WTC11 (cell line): ENCODE results near the gene ZNF526. TPM values are rescaled to one million over a fixed set of nuclear protein-coding genes. Genes with fewer than 3 reads are reported as not detected.

Experiments used
- ATAC-seq: fragments of 200-7000 bp; cut with Tn5 transposase; 2 replicates; pipeline ENCODE4 v1.10.0; 2021; ENCODE audit warnings: mild to moderate bottlenecking, moderate library complexity
- CTCF ChIA-PET: fragments of 300-600 bp; sonication (Branson Sonifier 250); formaldehyde crosslinking; loops from one replicate; lab custom pipeline; 2021; ENCODE audit warnings: antibody characterized with exemption; lab: Charles Lee
- POLR2A ChIA-PET: fragments of 350-600 bp; sonication (Branson Sonifier 250); formaldehyde crosslinking; loops from one replicate; lab custom pipeline; 2021; ENCODE audit warnings: antibody characterized with exemption; lab: Charles Lee
- DNase-seq: peaks from one replicate; pipeline ENCODE4 v3.0.0; 2021; ENCODE audit warnings: low spot score
- H3K27ac Mint-ChIP-seq: 2 replicates; pipeline ENCODE4 v1.8.0; 2021; ENCODE audit warnings: mixed read lengths
- H3K27me3 Mint-ChIP-seq: 2 replicates; pipeline ENCODE4 v1.8.0; 2021; ENCODE audit warnings: low read depth, mild to moderate bottlenecking, moderate library complexity, mixed read lengths
- H3K36me3 Mint-ChIP-seq: 2 replicates; pipeline ENCODE4 v1.8.0; 2021; ENCODE audit warnings: mixed read lengths
- H3K4me1 Mint-ChIP-seq: 2 replicates; pipeline ENCODE4 v1.8.0; 2022; ENCODE audit warnings: mixed read lengths
- H3K4me3 Mint-ChIP-seq: 2 replicates; pipeline ENCODE4 v1.8.0; 2021; ENCODE audit warnings: mild to moderate bottlenecking, moderate library complexity, mixed read lengths
- H3K9me3 Mint-ChIP-seq: 2 replicates; pipeline ENCODE4 v1.8.0; 2021; ENCODE audit warnings: mixed read lengths
- JAZF1 ChIP-seq: fragments of 250-450 bp; sonication (Bioruptor Pico); IDR thresholded peaks from 2 replicates; pipeline ENCODE4 v1.9.0; 2021; ENCODE audit warnings: moderate library complexity, mild to moderate bottlenecking, inconsistent platforms
- KAT7 ChIP-seq: sonication (generic); formaldehyde crosslinking; IDR thresholded peaks from 2 replicates; pipeline ENCODE4 v1.8.1; 2023; ENCODE audit warnings: missing genetic modification reagents, mild to moderate bottlenecking, borderline replicate concordance
- RORB ChIP-seq: fragments of 250-450 bp; sonication (Bioruptor Pico); IDR thresholded peaks from 2 replicates; pipeline ENCODE4 v1.9.0; 2021; ENCODE audit warnings: mild to moderate bottlenecking
- TCF7 ChIP-seq: sonication (generic); formaldehyde crosslinking; IDR thresholded peaks from 2 replicates; pipeline ENCODE4 v1.8.0; 2022; ENCODE audit warnings: mild to moderate bottlenecking, low read depth, missing genetic modification reagents, moderate library complexity
- ZNF121 ChIP-seq: sonication (generic); formaldehyde crosslinking; IDR thresholded peaks from 2 replicates; pipeline ENCODE4 v1.8.0; 2023; ENCODE audit warnings: missing genetic modification reagents
- ZNF138 ChIP-seq: sonication (generic); formaldehyde crosslinking; conservative IDR thresholded peaks from 2 replicates; pipeline ENCODE4 v1.8.1; 2022; ENCODE audit warnings: mild to moderate bottlenecking, moderate library complexity, missing genetic modification reagents
- ZNF317 ChIP-seq: sonication (generic); formaldehyde crosslinking; IDR thresholded peaks from 2 replicates; pipeline ENCODE4 v1.8.1; 2023; ENCODE audit warnings: low read depth, mild to moderate bottlenecking, moderate library complexity, missing genetic modification reagents, borderline replicate concordance
- ZNF423 ChIP-seq: fragments of 250-450 bp; sonication (Bioruptor Pico); IDR thresholded peaks from 2 replicates; pipeline ENCODE4 v2.1.2; 2022; ENCODE audit warnings: mild to moderate bottlenecking, moderate library complexity
- total RNA-seq: library from RNA; stranded (reverse); gene quantifications from 3 replicates; pipeline ENCODE4 v1.2.3, GENCODE V29; 2021
- TF ChIP-seq, protein P1 (sequence below): fragments of 250-450 bp; sonication (Bioruptor Pico); IDR thresholded peaks from 2 replicates; pipeline ENCODE4 v1.9.0; 2021; ENCODE audit warnings: mild to moderate bottlenecking
- TF ChIP-seq, protein P2 (sequence below): sonication (generic); formaldehyde crosslinking; IDR thresholded peaks from 2 replicates; pipeline ENCODE4 v1.8.0; 2022; ENCODE audit warnings: mild to moderate bottlenecking, missing genetic modification reagents
- TF ChIP-seq, protein P3 (sequence below): sonication (generic); formaldehyde crosslinking; IDR thresholded peaks from 2 replicates; pipeline ENCODE4 v1.8.1; 2022; ENCODE audit warnings: mild to moderate bottlenecking, moderate library complexity, missing genetic modification reagents
- TF ChIP-seq, protein P4 (sequence below): sonication (generic); formaldehyde crosslinking; IDR thresholded peaks from 2 replicates; pipeline ENCODE4 v1.8.1; 2022; ENCODE audit warnings: low read depth, missing genetic modification reagents, borderline replicate concordance
- TF ChIP-seq, protein P5 (sequence below): fragments of 250-450 bp; sonication (Bioruptor Pico); conservative IDR thresholded peaks from 2 replicates; pipeline ENCODE4 v1.9.0; 2021; ENCODE audit warnings: mild to moderate bottlenecking
- TF ChIP-seq, protein P6 (sequence below): sonication (generic); formaldehyde crosslinking; IDR thresholded peaks from 2 replicates; pipeline ENCODE4 v1.8.0; 2022; ENCODE audit warnings: mild to moderate bottlenecking, missing genetic modification reagents
- TF ChIP-seq, protein P7 (sequence below): sonication (generic); formaldehyde crosslinking; IDR thresholded peaks from 2 replicates; pipeline ENCODE4 v1.8.1; 2023; ENCODE audit warnings: mild to moderate bottlenecking, missing genetic modification reagents, borderline replicate concordance
- TF ChIP-seq, protein P8 (sequence below): sonication (generic); formaldehyde crosslinking; IDR thresholded peaks from 2 replicates; pipeline ENCODE4 v1.8.1; 2022; ENCODE audit warnings: missing genetic modification reagents, borderline replicate concordance

ZNF526 gene
- total RNA-seq, 1 experiment from 2014 or later = 18.3 TPM

DNA sequence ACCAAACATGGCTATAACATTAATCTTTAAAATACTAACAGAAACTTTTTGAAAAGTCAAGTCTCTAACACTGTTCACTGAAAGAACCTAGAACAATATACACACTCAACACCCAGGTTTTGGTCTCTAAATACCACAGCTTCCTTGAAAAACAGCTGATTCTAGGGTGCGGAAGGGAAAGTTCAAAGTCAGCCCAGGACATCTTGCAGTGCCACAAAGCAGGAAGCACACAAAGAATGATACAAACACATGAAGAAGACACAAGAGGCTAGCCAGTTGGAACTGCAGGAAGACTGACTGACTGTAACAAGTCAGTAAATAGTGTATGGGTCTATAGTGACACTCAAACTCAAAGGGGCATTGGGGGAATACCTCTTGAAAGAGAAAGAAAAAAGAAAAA is 7.2 kb upstream of the ZNF526 start (continued):
- TF ChIP-seq, protein P1, sequence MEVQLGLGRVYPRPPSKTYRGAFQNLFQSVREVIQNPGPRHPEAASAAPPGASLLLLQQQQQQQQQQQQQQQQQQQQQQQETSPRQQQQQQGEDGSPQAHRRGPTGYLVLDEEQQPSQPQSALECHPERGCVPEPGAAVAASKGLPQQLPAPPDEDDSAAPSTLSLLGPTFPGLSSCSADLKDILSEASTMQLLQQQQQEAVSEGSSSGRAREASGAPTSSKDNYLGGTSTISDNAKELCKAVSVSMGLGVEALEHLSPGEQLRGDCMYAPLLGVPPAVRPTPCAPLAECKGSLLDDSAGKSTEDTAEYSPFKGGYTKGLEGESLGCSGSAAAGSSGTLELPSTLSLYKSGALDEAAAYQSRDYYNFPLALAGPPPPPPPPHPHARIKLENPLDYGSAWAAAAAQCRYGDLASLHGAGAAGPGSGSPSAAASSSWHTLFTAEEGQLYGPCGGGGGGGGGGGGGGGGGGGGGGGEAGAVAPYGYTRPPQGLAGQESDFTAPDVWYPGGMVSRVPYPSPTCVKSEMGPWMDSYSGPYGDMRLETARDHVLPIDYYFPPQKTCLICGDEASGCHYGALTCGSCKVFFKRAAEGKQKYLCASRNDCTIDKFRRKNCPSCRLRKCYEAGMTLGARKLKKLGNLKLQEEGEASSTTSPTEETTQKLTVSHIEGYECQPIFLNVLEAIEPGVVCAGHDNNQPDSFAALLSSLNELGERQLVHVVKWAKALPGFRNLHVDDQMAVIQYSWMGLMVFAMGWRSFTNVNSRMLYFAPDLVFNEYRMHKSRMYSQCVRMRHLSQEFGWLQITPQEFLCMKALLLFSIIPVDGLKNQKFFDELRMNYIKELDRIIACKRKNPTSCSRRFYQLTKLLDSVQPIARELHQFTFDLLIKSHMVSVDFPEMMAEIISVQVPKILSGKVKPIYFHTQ (CRISPR knock-in tag) = no peak
- TF ChIP-seq JAZF1 (CRISPR knock-in tag) = no peak
- TF ChIP-seq, protein P2, sequence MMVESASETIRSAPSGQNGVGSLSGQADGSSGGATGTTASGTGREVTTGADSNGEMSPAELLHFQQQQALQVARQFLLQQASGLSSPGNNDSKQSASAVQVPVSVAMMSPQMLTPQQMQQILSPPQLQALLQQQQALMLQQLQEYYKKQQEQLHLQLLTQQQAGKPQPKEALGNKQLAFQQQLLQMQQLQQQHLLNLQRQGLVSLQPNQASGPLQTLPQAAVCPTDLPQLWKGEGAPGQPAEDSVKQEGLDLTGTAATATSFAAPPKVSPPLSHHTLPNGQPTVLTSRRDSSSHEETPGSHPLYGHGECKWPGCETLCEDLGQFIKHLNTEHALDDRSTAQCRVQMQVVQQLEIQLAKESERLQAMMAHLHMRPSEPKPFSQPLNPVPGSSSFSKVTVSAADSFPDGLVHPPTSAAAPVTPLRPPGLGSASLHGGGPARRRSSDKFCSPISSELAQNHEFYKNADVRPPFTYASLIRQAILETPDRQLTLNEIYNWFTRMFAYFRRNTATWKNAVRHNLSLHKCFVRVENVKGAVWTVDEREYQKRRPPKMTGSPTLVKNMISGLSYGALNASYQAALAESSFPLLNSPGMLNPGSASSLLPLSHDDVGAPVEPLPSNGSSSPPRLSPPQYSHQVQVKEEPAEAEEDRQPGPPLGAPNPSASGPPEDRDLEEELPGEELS = no peak
- no peak for TF ChIP-seq ZNF138 (CRISPR knock-in tag)
- TF ChIP-seq TCF7 (CRISPR knock-in tag) = no peak
- TF ChIP-seq, protein P3, sequence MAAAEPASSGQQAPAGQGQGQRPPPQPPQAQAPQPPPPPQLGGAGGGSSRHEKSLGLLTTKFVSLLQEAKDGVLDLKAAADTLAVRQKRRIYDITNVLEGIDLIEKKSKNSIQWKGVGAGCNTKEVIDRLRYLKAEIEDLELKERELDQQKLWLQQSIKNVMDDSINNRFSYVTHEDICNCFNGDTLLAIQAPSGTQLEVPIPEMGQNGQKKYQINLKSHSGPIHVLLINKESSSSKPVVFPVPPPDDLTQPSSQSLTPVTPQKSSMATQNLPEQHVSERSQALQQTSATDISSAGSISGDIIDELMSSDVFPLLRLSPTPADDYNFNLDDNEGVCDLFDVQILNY = no peak
- TF ChIP-seq, protein P4, sequence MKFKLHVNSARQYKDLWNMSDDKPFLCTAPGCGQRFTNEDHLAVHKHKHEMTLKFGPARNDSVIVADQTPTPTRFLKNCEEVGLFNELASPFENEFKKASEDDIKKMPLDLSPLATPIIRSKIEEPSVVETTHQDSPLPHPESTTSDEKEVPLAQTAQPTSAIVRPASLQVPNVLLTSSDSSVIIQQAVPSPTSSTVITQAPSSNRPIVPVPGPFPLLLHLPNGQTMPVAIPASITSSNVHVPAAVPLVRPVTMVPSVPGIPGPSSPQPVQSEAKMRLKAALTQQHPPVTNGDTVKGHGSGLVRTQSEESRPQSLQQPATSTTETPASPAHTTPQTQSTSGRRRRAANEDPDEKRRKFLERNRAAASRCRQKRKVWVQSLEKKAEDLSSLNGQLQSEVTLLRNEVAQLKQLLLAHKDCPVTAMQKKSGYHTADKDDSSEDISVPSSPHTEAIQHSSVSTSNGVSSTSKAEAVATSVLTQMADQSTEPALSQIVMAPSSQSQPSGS = no peak
- no peak for TF ChIP-seq ZNF317

DNA sequence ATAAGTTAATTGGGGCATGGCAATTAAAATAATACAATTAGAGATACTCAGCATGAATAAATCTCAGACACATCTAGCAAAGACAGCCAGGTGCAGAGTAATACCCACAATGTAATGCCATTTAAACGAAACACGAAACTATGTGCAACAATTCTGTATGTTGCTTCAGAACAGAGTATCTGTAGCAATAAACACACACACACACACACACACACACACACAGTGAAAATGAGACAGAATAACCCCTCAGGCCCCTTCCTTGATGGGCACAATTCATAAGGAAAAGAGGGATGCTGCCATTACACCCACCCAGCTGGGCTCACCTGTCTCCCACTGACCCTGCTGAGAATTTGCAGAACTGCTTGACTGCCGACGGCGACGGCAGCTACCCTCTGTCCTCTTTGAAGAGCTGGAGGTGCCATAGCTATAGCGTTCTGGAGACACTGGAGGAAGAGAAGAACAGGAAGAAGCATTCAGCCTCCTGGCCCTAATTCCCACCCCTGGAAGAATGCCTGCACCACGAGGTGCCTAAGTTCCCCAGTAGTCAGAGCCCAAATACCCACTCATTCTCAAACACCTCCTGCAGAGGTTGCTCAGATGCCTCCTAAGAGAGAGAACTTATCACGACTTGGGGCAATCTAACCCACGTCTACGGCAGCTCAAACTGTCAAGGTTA is 5.2 kb upstream of the ZNF526 start:
- Mint-ChIP-seq H3K4me3 (peak overlapping the region; percentile 97; the same call in 1 of the 2 replicates), H3K36me3 (peaks cover 34% of the 10 kb centered on the region), H3K9me3 (no peaks in the 10 kb centered on the region), H3K27me3 (no peaks in the 10 kb centered on the region; the same call in 1 of the 2 replicates), H3K4me1 (peaks cover 30% of the 10 kb centered on the region), H3K27ac (peak overlapping the region; percentile 3; the same call in 1 of the 2 replicates)
- TF ChIP-seq KAT7 (no peak), ZNF121 (CRISPR knock-in tag) (no peak), ZNF423 (CRISPR knock-in tag) (no peak), RORB (CRISPR knock-in tag) (no peak)
- TF ChIP-seq, protein P3 = no peak
- TF ChIP-seq, protein P5, sequence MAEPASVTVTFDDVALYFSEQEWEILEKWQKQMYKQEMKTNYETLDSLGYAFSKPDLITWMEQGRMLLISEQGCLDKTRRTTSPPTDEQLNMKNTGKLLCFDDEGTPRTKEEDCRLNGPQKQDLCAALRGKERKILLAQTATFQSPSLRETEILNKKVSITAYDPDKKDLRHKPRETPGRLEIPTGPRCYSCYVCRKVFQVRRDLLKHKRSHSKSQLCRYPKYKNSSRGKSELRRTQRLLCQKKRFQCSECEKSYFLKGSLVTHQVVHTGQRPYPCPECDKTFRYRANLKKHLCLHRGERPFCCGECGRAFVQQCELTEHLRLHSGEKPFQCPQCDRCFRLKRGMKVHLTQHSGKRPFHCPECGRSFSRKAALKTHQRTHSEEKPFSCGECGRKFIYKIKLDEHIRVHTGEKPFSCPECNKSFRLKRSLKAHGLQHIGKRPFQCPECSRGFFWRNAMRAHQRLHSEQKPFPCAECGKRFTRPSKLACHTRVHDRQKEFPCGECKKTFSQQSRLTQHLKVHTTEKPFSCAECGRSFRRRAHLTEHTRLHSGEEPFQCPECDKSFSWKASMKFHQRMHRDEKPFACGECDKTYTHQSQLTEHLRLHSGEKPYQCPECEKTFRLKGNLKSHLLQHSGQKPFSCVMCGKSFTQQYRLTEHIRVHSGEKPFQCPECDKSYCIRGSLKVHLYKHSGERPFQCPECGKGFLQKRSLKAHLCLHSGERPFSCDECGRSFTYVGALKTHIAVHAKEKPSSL (CRISPR knock-in tag) = no peak
- TF ChIP-seq, protein P6, sequence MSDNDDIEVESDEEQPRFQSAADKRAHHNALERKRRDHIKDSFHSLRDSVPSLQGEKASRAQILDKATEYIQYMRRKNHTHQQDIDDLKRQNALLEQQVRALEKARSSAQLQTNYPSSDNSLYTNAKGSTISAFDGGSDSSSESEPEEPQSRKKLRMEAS (CRISPR knock-in tag) = no peak
- TF ChIP-seq, protein P7, sequence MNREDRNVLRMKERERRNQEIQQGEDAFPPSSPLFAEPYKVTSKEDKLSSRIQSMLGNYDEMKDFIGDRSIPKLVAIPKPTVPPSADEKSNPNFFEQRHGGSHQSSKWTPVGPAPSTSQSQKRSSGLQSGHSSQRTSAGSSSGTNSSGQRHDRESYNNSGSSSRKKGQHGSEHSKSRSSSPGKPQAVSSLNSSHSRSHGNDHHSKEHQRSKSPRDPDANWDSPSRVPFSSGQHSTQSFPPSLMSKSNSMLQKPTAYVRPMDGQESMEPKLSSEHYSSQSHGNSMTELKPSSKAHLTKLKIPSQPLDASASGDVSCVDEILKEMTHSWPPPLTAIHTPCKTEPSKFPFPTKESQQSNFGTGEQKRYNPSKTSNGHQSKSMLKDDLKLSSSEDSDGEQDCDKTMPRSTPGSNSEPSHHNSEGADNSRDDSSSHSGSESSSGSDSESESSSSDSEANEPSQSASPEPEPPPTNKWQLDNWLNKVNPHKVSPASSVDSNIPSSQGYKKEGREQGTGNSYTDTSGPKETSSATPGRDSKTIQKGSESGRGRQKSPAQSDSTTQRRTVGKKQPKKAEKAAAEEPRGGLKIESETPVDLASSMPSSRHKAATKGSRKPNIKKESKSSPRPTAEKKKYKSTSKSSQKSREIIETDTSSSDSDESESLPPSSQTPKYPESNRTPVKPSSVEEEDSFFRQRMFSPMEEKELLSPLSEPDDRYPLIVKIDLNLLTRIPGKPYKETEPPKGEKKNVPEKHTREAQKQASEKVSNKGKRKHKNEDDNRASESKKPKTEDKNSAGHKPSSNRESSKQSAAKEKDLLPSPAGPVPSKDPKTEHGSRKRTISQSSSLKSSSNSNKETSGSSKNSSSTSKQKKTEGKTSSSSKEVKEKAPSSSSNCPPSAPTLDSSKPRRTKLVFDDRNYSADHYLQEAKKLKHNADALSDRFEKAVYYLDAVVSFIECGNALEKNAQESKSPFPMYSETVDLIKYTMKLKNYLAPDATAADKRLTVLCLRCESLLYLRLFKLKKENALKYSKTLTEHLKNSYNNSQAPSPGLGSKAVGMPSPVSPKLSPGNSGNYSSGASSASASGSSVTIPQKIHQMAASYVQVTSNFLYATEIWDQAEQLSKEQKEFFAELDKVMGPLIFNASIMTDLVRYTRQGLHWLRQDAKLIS (CRISPR knock-in tag) = no peak
- TF ChIP-seq, protein P8, sequence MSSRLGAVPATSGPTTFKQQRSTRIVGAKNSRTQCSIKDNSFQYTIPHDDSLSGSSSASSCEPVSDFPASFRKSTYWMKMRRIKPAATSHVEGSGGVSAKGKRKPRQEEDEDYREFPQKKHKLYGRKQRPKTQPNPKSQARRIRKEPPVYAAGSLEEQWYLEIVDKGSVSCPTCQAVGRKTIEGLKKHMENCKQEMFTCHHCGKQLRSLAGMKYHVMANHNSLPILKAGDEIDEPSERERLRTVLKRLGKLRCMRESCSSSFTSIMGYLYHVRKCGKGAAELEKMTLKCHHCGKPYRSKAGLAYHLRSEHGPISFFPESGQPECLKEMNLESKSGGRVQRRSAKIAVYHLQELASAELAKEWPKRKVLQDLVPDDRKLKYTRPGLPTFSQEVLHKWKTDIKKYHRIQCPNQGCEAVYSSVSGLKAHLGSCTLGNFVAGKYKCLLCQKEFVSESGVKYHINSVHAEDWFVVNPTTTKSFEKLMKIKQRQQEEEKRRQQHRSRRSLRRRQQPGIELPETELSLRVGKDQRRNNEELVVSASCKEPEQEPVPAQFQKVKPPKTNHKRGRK (CRISPR knock-in tag) = no peak
- POLR2A ChIA-PET = no interaction called here
- ATAC-seq (no peak), DNase-seq (no peak)
- CTCF ChIA-PET = interaction anchor here (1.1 kb wide), 1 partner anchor 32 kb away, joined by 3 read pairs; no protein-coding TSS in a partner anchor
